ENCODE results near the gene TACC3. TPM values are rescaled to one million over a fixed set of nuclear protein-coding genes. Genes with fewer than 3 reads are reported as not detected.

The TACC3 gene
- total RNA-seq, 1 experiment from 2014 or later, result 156 TPM

DNA sequence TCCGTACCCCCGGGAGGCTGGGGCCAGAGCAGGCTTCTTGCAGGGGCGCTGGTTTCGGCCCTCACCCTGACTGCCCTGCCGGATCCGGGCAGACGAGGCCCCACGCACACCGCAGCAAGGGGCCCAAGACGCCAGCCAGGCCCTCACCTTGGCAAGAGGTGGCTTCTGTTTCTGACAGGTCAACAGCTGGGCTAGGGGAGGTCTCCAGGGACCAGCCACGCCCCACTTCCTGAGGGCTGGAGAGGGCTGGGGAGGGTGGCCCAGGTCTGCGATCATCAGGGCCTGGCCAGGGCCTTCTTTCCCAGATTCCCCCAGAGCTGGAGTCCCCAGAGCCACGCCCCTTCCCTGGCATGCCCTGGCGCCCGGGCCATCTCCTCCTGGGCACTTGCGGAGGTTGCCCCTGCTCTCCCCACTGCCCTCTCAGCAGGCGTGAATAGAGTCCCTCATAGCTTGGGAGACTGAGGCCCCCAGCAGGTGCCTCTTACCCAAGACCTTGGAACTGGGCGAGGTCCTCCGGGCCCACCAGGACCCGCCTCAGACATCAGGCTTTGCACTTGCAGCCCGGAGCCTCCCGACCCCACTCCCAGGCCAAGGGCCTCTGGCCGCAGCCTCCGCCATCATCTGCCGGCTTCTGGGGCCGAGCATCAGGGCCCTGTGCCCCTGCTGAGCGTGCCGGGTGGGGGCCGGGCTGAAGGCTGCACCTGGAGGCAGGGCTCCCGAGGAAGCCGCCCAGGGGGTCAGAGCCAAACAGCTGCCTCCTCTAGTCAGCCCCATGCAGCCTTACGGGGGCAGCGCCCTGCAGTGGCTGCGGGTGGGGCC lies 65.4 kb downstream of the TACC3 start:
- no peak overlapping the region for H3K4me3 Mint-ChIP-seq
- TF ChIP-seq, protein P1, sequence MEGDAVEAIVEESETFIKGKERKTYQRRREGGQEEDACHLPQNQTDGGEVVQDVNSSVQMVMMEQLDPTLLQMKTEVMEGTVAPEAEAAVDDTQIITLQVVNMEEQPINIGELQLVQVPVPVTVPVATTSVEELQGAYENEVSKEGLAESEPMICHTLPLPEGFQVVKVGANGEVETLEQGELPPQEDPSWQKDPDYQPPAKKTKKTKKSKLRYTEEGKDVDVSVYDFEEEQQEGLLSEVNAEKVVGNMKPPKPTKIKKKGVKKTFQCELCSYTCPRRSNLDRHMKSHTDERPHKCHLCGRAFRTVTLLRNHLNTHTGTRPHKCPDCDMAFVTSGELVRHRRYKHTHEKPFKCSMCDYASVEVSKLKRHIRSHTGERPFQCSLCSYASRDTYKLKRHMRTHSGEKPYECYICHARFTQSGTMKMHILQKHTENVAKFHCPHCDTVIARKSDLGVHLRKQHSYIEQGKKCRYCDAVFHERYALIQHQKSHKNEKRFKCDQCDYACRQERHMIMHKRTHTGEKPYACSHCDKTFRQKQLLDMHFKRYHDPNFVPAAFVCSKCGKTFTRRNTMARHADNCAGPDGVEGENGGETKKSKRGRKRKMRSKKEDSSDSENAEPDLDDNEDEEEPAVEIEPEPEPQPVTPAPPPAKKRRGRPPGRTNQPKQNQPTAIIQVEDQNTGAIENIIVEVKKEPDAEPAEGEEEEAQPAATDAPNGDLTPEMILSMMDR (conservative IDR thresholded peaks at IDR 0.05), result no peak
- Histone ChIP-seq H3K23me2 (ENCODE audit: insufficient read length, low read depth, low read length, poor library complexity, severe bottlenecking) (no peaks in the 10 kb centered on the region), H4K91ac (ENCODE audit: insufficient read length, low read depth, low read length) (no peak overlapping the region), H3K27me3 (ENCODE audit: insufficient read depth, low read length) (peaks cover under 1% of the 10 kb centered on the region; the same call in 1 of the 2 replicates), H4K8ac (replicated peaks; ENCODE audit: insufficient read length, low read depth, low read length) (no peak overlapping the region), H2BK20ac (ENCODE audit: low read depth, low read length, poor library complexity, severe bottlenecking) (no peak overlapping the region), H2BK5ac (ENCODE audit: insufficient read length, low read length) (no peak overlapping the region), H2AFZ (ENCODE audit: low read length) (no peak overlapping the region), H2BK15ac (ENCODE audit: low read depth, low read length) (no peak overlapping the region), H3K9ac (ENCODE audit: extremely low read depth, insufficient read length, low read length) (no peak overlapping the region), H3K4ac (ENCODE audit: low read depth, low read length) (no peak overlapping the region), H4K5ac (ENCODE audit: insufficient read length, low read depth, low read length) (no peak overlapping the region), H4K20me1 (ENCODE audit: control insufficient read depth, insufficient read depth, insufficient read length) (no peaks in the 10 kb centered on the region), H3T11ph (ENCODE audit: low read length) (no peak overlapping the region), H3K27ac (ENCODE audit: insufficient read length, low read depth, low read length) (no peak overlapping the region), H3K56ac (ENCODE audit: insufficient read length, low read depth, low read length) (no peak overlapping the region), H3K14ac (ENCODE audit: insufficient read depth, low read length) (0 out of 2 replicates have a peak overlapping the region, but pooled peaks have one; percentile 42), H2BK120ac (ENCODE audit: low read depth, low read length, poor library complexity, severe bottlenecking) (no peak overlapping the region), H2AK5ac (ENCODE audit: insufficient read length, low read length) (no peak overlapping the region), H3K4me1 (ENCODE audit: insufficient read depth, low read length) (no peaks in the 10 kb centered on the region), H3K79me1 (ENCODE audit: insufficient read depth, low read depth, low read length, poor library complexity, severe bottlenecking) (no peaks in the 10 kb centered on the region), H3K4me2 (ENCODE audit: insufficient read depth, insufficient read length, low read length) (no peak overlapping the region), H3K9me3 (ENCODE audit: control insufficient read depth, low read depth, low read length) (no peaks in the 10 kb centered on the region), H2BK12ac (ENCODE audit: insufficient read length, low read depth, low read length) (no peak overlapping the region), H3K79me2 (ENCODE audit: insufficient read depth, low read length) (no peaks in the 10 kb centered on the region), H3K18ac (ENCODE audit: insufficient read length, low read depth, low read length) (no peak overlapping the region), H3K23ac (ENCODE audit: insufficient read length, low read depth, low read length) (no peak overlapping the region)
- no peaks in the 10 kb centered on the region for H3K9me3 Mint-ChIP-seq
- H3K27me3 Mint-ChIP-seq (ENCODE audit: low read depth), result peaks cover 21% of the 10 kb centered on the region
- no peaks in the 10 kb centered on the region for H3K36me3 Mint-ChIP-seq (ENCODE audit: insufficient read depth in 1 of 3, low read depth in 3 of 3)
- peaks cover 13 to 22% of the 10 kb centered on the region in 2 experiments for H3K4me1 Mint-ChIP-seq
- H3K27ac Mint-ChIP-seq, result no peak overlapping the region
- WGBS (ENCODE audit: extremely low coverage, insufficient read length, low lambda C conversion rate), result no CpG with 5 or more reads among the region's 34 CpGs
- no peak for DNase-seq
